ENCODE results near the gene MDFI.

MDFI gene

GRCh38 chr6:41672816-41673703 lies 34.8 kb downstream of the MDFI start:
- DNase-seq (ENCODE audit: low read depth), result no peak

- no peak for DNase-seq (ENCODE audit: low read depth)
These were observed 35.4 kb downstream of the MDFI start for GRCh38 chr6:41673704-41674000.

- DNase-seq (ENCODE audit: low read depth), result no peak
These were observed 36.1 kb downstream of the MDFI start for GRCh38 chr6:41674231-41675000.

GRCh38 chr6:41675176-41675775 lies 37.0 kb downstream of the MDFI start:
- DNase-seq (ENCODE audit: low read depth), result no peak

- DNase-seq (ENCODE audit: low read depth), result no peak
These were observed 37.7 kb downstream of the MDFI start for GRCh38 chr6:41675992-41676391.

GRCh38 chr6:41676431-41676830 lies 38.2 kb downstream of the MDFI start:
- no peak for DNase-seq (ENCODE audit: low read depth)

GRCh38 chr6:41677124-41677921 lies 39.1 kb downstream of the MDFI start:
- DNase-seq (ENCODE audit: low read depth), result no peak

- no peak for DNase-seq (ENCODE audit: low read depth)
These were observed 40.3 kb downstream of the MDFI start for GRCh38 chr6:41678511-41679084.

GRCh38 chr6:41679696-41680095 lies 41.4 kb downstream of the MDFI start:
- no peak for DNase-seq (ENCODE audit: low read depth)

- DNase-seq (ENCODE audit: low read depth), result no peak
These were observed 42.1 kb downstream of the MDFI start for GRCh38 chr6:41680182-41680965.

- DNase-seq (ENCODE audit: low read depth), result peak; percentile 46
These were observed 43.8 kb downstream of the MDFI start for GRCh38 chr6:41682056-41682477.

GRCh38 chr6:41682497-41683272 lies 44.4 kb downstream of the MDFI start:
- DNase-seq (ENCODE audit: low read depth), result no peak

- DNase-seq (ENCODE audit: low read depth), result no peak
These were observed 44.9 kb downstream of the MDFI start for GRCh38 chr6:41683273-41683522.

- peak; percentile 64 for DNase-seq (ENCODE audit: low read depth)
These were observed 45.4 kb downstream of the MDFI start for GRCh38 chr6:41683523-41684310.

GRCh38 chr6:41684311-41685180 lies 46.3 kb downstream of the MDFI start:
- DNase-seq (ENCODE audit: low read depth), result no peak

GRCh38 chr6:41685641-41686380 lies 47.5 kb downstream of the MDFI start:
- no peak for DNase-seq (ENCODE audit: low read depth)

GRCh38 chr6:41687501-41688175 lies 49.4 kb downstream of the MDFI start:
- DNase-seq (ENCODE audit: low read depth), result no peak

Data from stimulated activated CD4-positive, alpha-beta T cell treated with anti-CD3 and anti-CD28 coated beads, Interleukin-2, amount 100 ng/mL, for 4 hours (primary cell).